Thyroid gland (tissue), 4 donors: ENCODE results near the gene SEC22A.

Experiments
- POLR2A ChIP-seq, 2 donors: fragments of 450-650 bp; IDR thresholded peaks; one replicate each; pipeline ENCODE4 v1.6.1; 2017; ENCODE audit warnings: antibody characterized with exemption in 2 of 2, mild to moderate bottlenecking in 2 of 2, moderate library complexity in 1 of 2
- TF ChIP-seq, protein P1 (sequence below), 6 experiments: fragments of 200-600 bp in 3 of 6; fragments of 450-650 bp in 3 of 6; sonication (generic) in 3 of 6; IDR thresholded peaks; one replicate each; pipeline ENCODE4 v1.5.1; 2016 to 2019; ENCODE audit warnings: antibody characterized with exemption in 6 of 6, mild to moderate bottlenecking in 2 of 6, inconsistent platforms in 1 of 6, moderate library complexity in 1 of 6

- TF ChIP-seq, protein P1, sequence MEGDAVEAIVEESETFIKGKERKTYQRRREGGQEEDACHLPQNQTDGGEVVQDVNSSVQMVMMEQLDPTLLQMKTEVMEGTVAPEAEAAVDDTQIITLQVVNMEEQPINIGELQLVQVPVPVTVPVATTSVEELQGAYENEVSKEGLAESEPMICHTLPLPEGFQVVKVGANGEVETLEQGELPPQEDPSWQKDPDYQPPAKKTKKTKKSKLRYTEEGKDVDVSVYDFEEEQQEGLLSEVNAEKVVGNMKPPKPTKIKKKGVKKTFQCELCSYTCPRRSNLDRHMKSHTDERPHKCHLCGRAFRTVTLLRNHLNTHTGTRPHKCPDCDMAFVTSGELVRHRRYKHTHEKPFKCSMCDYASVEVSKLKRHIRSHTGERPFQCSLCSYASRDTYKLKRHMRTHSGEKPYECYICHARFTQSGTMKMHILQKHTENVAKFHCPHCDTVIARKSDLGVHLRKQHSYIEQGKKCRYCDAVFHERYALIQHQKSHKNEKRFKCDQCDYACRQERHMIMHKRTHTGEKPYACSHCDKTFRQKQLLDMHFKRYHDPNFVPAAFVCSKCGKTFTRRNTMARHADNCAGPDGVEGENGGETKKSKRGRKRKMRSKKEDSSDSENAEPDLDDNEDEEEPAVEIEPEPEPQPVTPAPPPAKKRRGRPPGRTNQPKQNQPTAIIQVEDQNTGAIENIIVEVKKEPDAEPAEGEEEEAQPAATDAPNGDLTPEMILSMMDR (IDR thresholded peaks at IDR 0.05), result no peak
- TF ChIP-seq POLR2A (IDR thresholded peaks at IDR 0.05), result no peak
Observed at GRCh38 chr3:123285479-123285878, 83.7 kb downstream of the SEC22A start.
